Measurements from ENCODE around the gene MCL1. TPM values are rescaled to one million over a fixed set of nuclear protein-coding genes. Genes with fewer than 3 reads are reported as not detected.

The MCL1 gene
- total RNA-seq, 1 donor from 2014 or later = 193 TPM

DNA sequence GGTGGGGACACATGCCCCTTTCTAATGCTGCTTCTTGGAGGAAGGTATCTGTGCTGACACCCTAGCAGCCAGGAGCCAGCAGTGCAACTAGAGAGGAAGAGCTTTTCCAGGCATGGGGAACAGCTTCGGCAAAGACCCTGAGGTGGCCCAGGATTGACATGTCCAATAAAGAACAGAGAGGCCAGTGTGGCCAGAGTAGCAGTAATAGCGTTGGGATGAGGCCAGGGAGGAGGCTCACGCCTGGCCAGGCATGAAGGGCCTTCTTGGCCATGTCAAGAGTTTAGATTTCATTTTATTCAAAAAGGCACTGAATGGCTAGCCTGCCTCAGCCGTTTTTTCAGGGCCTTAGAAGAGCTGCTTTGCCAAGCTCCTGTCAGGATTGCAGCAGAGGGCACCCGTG is 46.5 kb downstream of the MCL1 start:
- TF ChIP-seq, protein P1, sequence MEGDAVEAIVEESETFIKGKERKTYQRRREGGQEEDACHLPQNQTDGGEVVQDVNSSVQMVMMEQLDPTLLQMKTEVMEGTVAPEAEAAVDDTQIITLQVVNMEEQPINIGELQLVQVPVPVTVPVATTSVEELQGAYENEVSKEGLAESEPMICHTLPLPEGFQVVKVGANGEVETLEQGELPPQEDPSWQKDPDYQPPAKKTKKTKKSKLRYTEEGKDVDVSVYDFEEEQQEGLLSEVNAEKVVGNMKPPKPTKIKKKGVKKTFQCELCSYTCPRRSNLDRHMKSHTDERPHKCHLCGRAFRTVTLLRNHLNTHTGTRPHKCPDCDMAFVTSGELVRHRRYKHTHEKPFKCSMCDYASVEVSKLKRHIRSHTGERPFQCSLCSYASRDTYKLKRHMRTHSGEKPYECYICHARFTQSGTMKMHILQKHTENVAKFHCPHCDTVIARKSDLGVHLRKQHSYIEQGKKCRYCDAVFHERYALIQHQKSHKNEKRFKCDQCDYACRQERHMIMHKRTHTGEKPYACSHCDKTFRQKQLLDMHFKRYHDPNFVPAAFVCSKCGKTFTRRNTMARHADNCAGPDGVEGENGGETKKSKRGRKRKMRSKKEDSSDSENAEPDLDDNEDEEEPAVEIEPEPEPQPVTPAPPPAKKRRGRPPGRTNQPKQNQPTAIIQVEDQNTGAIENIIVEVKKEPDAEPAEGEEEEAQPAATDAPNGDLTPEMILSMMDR (IDR thresholded peaks at IDR 0.05; ENCODE audit: unreplicated experiment) = no peak

DNA sequence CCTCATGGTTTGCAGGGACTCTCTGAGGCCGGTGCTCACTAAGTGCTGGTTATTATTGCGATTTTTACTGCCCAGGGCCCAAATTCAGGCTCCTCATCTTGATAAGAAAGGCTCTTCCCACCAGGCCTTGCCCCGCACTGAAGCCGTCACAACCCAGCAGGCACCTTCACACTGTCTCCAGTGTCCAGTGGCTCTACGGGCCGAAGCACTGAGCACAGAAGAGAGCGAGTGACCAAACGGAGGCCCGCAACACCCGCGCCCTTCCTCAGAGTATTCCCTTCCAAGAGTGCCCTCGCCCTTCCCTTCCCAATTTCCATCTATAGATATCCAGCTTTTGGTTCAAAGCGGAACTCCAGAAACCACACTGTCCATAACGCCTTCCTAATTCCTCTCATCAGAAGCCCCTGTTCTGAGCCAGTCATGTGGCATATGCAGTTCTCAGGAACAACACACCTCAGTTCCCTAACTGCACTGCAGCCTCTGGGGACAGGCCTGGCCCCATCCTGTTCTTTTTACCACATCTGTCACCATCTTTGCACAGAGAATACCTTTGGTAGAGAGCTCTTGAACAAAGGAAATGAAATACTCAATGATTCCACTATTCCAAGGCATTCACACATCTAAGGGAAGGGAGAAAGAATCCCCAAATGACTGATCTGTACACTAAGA is 48.8 kb downstream of the MCL1 start:
- Mint-ChIP-seq H3K9me3 (ENCODE audit: unreplicated experiment) (no peaks in the 10 kb centered on the region), H3K4me1 (ENCODE audit: unreplicated experiment) (peaks cover 4% of the 10 kb centered on the region), H3K27ac (ENCODE audit: unreplicated experiment) (no peak overlapping the region), H3K4me3 (ENCODE audit: unreplicated experiment) (peak overlapping the region; percentile 6), H3K27me3 (ENCODE audit: unreplicated experiment) (no peaks in the 10 kb centered on the region), H3K36me3 (ENCODE audit: low read depth, unreplicated experiment) (peaks cover 8% of the 10 kb centered on the region)
- DNase-seq (ENCODE audit: low spot score) = no peak
- TF ChIP-seq, protein P1 (IDR thresholded peaks at IDR 0.05; ENCODE audit: unreplicated experiment) = no peak

More for the DNA sequence above, 46.5 kb downstream of the MCL1 start:
- Mint-ChIP-seq H3K4me1 (ENCODE audit: unreplicated experiment) (peaks cover 4% of the 10 kb centered on the region), H3K36me3 (ENCODE audit: low read depth, unreplicated experiment) (peaks cover 8% of the 10 kb centered on the region), H3K27ac (ENCODE audit: unreplicated experiment) (peak overlapping the region; percentile 48), H3K9me3 (ENCODE audit: unreplicated experiment) (no peaks in the 10 kb centered on the region), H3K27me3 (ENCODE audit: unreplicated experiment) (peaks cover 2% of the 10 kb centered on the region), H3K4me3 (ENCODE audit: unreplicated experiment) (peak overlapping the region; percentile 12)
- DNase-seq (ENCODE audit: low spot score) = no peak

DNA sequence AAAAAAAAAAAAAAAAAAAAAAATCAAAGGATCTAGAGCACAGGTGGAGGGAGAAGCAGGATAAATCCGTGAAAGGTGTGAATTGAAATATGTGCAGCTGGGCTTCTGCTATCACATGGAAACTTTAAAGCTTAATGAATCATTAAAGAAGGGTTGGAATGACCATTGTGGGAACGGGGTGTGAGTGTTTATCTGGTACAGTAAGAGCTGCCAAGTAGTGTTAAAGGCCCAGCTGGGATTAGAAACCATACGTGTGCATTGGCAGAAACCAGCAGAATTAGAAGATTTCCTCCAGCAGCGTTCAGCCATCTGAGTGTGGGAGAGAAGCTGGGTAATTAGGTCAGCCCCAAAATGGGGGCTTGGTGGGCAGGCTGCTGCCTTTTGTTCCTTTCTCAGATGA is 50.4 kb downstream of the MCL1 start:
- Mint-ChIP-seq H3K4me3 (ENCODE audit: unreplicated experiment) (no peak overlapping the region), H3K27me3 (ENCODE audit: unreplicated experiment) (no peaks in the 10 kb centered on the region), H3K36me3 (ENCODE audit: low read depth, unreplicated experiment) (peaks cover 8% of the 10 kb centered on the region), H3K27ac (ENCODE audit: unreplicated experiment) (peak overlapping the region; percentile 54), H3K4me1 (ENCODE audit: unreplicated experiment) (no peaks in the 10 kb centered on the region), H3K9me3 (ENCODE audit: unreplicated experiment) (no peaks in the 10 kb centered on the region)
- DNase-seq (ENCODE audit: low spot score) = no peak
- TF ChIP-seq, protein P1 (IDR thresholded peaks at IDR 0.05; ENCODE audit: unreplicated experiment) = no peak

DNA sequence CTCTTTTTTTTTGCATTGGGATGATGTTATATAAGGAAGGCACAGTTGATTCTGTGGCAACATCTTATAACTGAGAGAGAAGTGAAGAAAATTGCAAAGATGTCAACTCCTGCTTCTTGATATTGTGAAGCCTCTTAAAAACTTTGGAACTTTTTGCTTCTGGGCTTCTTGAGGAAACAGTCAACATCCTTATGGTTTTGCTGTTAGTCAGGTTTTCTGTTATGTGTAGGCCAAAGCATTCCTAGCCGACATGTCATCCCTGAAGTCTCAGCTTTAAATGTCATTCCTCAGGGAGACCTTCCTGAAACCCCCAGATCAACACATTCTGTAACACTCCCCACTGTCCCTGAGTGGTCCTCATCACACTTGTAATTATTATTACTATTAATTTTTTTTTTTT is 51.2 kb downstream of the MCL1 start:
- Mint-ChIP-seq H3K36me3 (ENCODE audit: low read depth, unreplicated experiment) (peaks cover 8% of the 10 kb centered on the region), H3K9me3 (ENCODE audit: unreplicated experiment) (no peaks in the 10 kb centered on the region), H3K4me1 (ENCODE audit: unreplicated experiment) (peaks cover 3% of the 10 kb centered on the region), H3K4me3 (ENCODE audit: unreplicated experiment) (no peak overlapping the region), H3K27me3 (ENCODE audit: unreplicated experiment) (no peaks in the 10 kb centered on the region), H3K27ac (ENCODE audit: unreplicated experiment) (no peak overlapping the region)
- no peak for DNase-seq (ENCODE audit: low spot score)
- TF ChIP-seq, protein P1 (IDR thresholded peaks at IDR 0.05; ENCODE audit: unreplicated experiment) = no peak

DNA sequence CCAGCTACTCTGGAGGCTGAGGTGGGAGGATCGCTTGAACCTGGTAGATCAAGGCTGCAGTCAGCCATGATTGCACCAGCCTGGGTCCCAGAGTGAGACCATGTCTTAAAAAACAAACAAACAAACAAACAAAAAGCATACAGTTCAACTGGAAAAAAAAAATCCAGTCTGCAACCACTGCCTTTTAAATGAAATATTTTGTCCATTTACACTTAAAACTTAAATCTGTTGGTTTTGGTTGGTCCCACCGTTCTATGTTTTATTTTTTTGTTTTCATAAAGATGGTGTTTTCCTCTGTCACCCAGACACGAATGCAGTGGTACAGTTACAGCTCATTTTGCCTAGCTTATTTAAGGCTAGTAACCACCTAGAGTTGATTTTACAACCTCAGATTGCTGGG is 54.1 kb downstream of the MCL1 start:
- no peak overlapping the region for H3K4me3 Mint-ChIP-seq (ENCODE audit: unreplicated experiment)
- peaks cover 3% of the 10 kb centered on the region for H3K4me1 Mint-ChIP-seq (ENCODE audit: unreplicated experiment)

More for the DNA sequence above, 54.1 kb downstream of the MCL1 start:
- DNase-seq (ENCODE audit: low spot score) = no peak
- TF ChIP-seq, protein P1 (IDR thresholded peaks at IDR 0.05; ENCODE audit: unreplicated experiment) = no peak
- H3K9me3 Mint-ChIP-seq (ENCODE audit: unreplicated experiment) = no peaks in the 10 kb centered on the region
- H3K27ac Mint-ChIP-seq (ENCODE audit: unreplicated experiment) = no peak overlapping the region
- no peaks in the 10 kb centered on the region for H3K27me3 Mint-ChIP-seq (ENCODE audit: unreplicated experiment)
- no peaks in the 10 kb centered on the region for H3K36me3 Mint-ChIP-seq (ENCODE audit: low read depth, unreplicated experiment)
